ENCODE results near the gene PRDX2. TPM values are rescaled to one million over a fixed set of nuclear protein-coding genes. Genes with fewer than 3 reads are reported as not detected.
"Not testable (repeated sequence)": the region's sequence is repeated elsewhere in the genome, so short reads cannot be mapped to it uniquely, and the experiment has no call there.

PRDX2 gene
- total and polyA plus RNA-seq, 2 donors from 2014 or later, result 171 to 664 TPM

GRCh38 chr19:12800923-12801465, 606 bp downstream of the PRDX2 start:
- H3K4me1 ChIP-seq (ENCODE audit: control insufficient read depth in 2 of 3, insufficient read depth in 2 of 3, low read depth in 1 of 3, low read length in 3 of 3), result peaks cover 0 to 21% (median 10%) of the 10 kb centered on the region in 3 donors
- H3K4me3 ChIP-seq (ENCODE audit: low read length in 3 of 3), result peak overlapping the region; percentile 78 to 93 (median 90)
- no peaks in the 10 kb centered on the region for H3K27me3 ChIP-seq (ENCODE audit: control insufficient read depth, insufficient read depth, low read length)
- peaks cover 0 to 10% (median 2%) of the 10 kb centered on the region in 3 donors for H3K36me3 ChIP-seq (ENCODE audit: control insufficient read depth in 2 of 3, insufficient read depth in 3 of 3, low read length in 3 of 3)
- intact Hi-C loops (cut with DNase I), result no loop called here
- FAIRE-seq, result no peak
- TF ChIP-seq CTCF (IDR thresholded peaks at IDR 0.05; ENCODE audit: borderline replicate concordance, extremely low read depth, insufficient read depth), result no peak
- H3K27ac ChIP-seq (ENCODE audit: low read depth in 2 of 2, low read length in 2 of 2), result peak overlapping the region; percentile 80 to 87
- H3K9ac ChIP-seq (ENCODE audit: low read length in 3 of 3), result peak overlapping the region; percentile 69 to 98 (median 91)
- peak in 4 of 5 donors; percentile 38 to 77 (median 65) for DNase-seq
- no peaks in the 10 kb centered on the region for H3K9me3 ChIP-seq (ENCODE audit: control insufficient read depth in 2 of 3, insufficient read depth in 1 of 3, low read length in 3 of 3)

- H3K9me3 ChIP-seq (ENCODE audit: control insufficient read depth in 2 of 3, insufficient read depth in 1 of 3, low read length in 3 of 3), result no peaks in the 10 kb centered on the region
- no peaks in the 10 kb centered on the region for H3K27me3 ChIP-seq (ENCODE audit: control insufficient read depth, insufficient read depth, low read length)
- FAIRE-seq, result no peak
- TF ChIP-seq CTCF (IDR thresholded peaks at IDR 0.05; ENCODE audit: borderline replicate concordance, extremely low read depth, insufficient read depth), result no peak
- no peak overlapping the region for H3K27ac ChIP-seq (ENCODE audit: low read depth in 2 of 2, low read length in 2 of 2)
- peaks cover 0 to 23% (median 10%) of the 10 kb centered on the region in 3 donors for H3K4me1 ChIP-seq (ENCODE audit: control insufficient read depth in 2 of 3, insufficient read depth in 2 of 3, low read depth in 1 of 3, low read length in 3 of 3)
- peak overlapping the region in 2 of 3 donors; percentile 91 to 98 for H3K9ac ChIP-seq (ENCODE audit: low read length in 3 of 3)
- intact Hi-C loops (cut with DNase I), result no loop called here
- peaks cover 0 to 10% (median 2%) of the 10 kb centered on the region in 3 donors for H3K36me3 ChIP-seq (ENCODE audit: control insufficient read depth in 2 of 3, insufficient read depth in 3 of 3, low read length in 3 of 3)
- no peak for DNase-seq
- H3K4me3 ChIP-seq (ENCODE audit: low read length in 3 of 3), result peak overlapping the region; percentile 78 to 93 (median 90)
These were observed 1.2 kb downstream of the PRDX2 start for GRCh38 chr19:12800466-12800770.

GRCh38 chr19:12799742-12800465, 1.7 kb downstream of the PRDX2 start:
- no peak for FAIRE-seq
- intact Hi-C loops (cut with DNase I), result loop anchor here (10.0 kb wide), 1 partner anchor 125 kb away; no protein-coding TSS in a partner anchor

GRCh38 chr19:12797607-12798006, 4.0 kb downstream of the PRDX2 start:
- H3K4me1 ChIP-seq (ENCODE audit: control insufficient read depth in 2 of 3, insufficient read depth in 2 of 3, low read depth in 1 of 3, low read length in 3 of 3), result peaks cover 0 to 23% (median 10%) of the 10 kb centered on the region in 3 donors
- not testable (repeated sequence) for H3K27ac ChIP-seq (ENCODE audit: low read depth in 2 of 2, low read length in 2 of 2); FAIRE-seq; DNase-seq; H3K4me3 ChIP-seq (ENCODE audit: low read length in 3 of 3); H3K9me3 ChIP-seq (ENCODE audit: control insufficient read depth in 2 of 3, insufficient read depth in 1 of 3, low read length in 3 of 3); H3K9ac ChIP-seq (ENCODE audit: low read length in 3 of 3); H3K27me3 ChIP-seq (ENCODE audit: control insufficient read depth, insufficient read depth, low read length)
- H3K36me3 ChIP-seq (ENCODE audit: control insufficient read depth in 2 of 3, insufficient read depth in 3 of 3, low read length in 3 of 3), result peaks cover 0 to 10% (median 2%) of the 10 kb centered on the region in 3 donors
- intact Hi-C loops (cut with DNase I), result loop anchor here (10.0 kb wide), 1 partner anchor 123 kb away; no protein-coding TSS in a partner anchor

More at GRCh38 chr19:12799742-12800465, 1.7 kb downstream of the PRDX2 start:
- DNase-seq, result no peak
- peak overlapping the region in 1 of 3 donors; percentile 93 for H3K4me3 ChIP-seq (ENCODE audit: low read length in 3 of 3)
- peaks cover 0 to 23% (median 10%) of the 10 kb centered on the region in 3 donors for H3K4me1 ChIP-seq (ENCODE audit: control insufficient read depth in 2 of 3, insufficient read depth in 2 of 3, low read depth in 1 of 3, low read length in 3 of 3)
- TF ChIP-seq CTCF (IDR thresholded peaks at IDR 0.05; ENCODE audit: borderline replicate concordance, extremely low read depth, insufficient read depth), result no peak
- no peaks in the 10 kb centered on the region for H3K9me3 ChIP-seq (ENCODE audit: control insufficient read depth in 2 of 3, insufficient read depth in 1 of 3, low read length in 3 of 3)
- peaks cover 0 to 10% (median 2%) of the 10 kb centered on the region in 3 donors for H3K36me3 ChIP-seq (ENCODE audit: control insufficient read depth in 2 of 3, insufficient read depth in 3 of 3, low read length in 3 of 3)
- H3K27me3 ChIP-seq (ENCODE audit: control insufficient read depth, insufficient read depth, low read length), result no peaks in the 10 kb centered on the region
- H3K27ac ChIP-seq (ENCODE audit: low read depth in 2 of 2, low read length in 2 of 2), result no peak overlapping the region
- peak overlapping the region in 1 of 3 donors; percentile 91 for H3K9ac ChIP-seq (ENCODE audit: low read length in 3 of 3)
